HepG2 (cell line): ENCODE data around the gene SLC43A3. TPM values are rescaled to one million over a fixed set of nuclear protein-coding genes. Genes with fewer than 3 reads are reported as not detected.

Experiments
- DNMT1 ChIP-seq: sonication (generic); formaldehyde crosslinking; IDR thresholded peaks from 2 replicates; pipeline ENCODE4 v1.5.1; 2020; ENCODE audit warnings: mild to moderate bottlenecking, missing genetic modification reagents
- FOXK2 ChIP-seq: fragments of 450-650 bp; IDR thresholded peaks from 2 replicates; pipeline ENCODE4 v1.6.1; 2016
- MEF2D ChIP-seq: sonication (generic); formaldehyde crosslinking; IDR thresholded peaks from 2 replicates; pipeline ENCODE4 v1.5.1; 2020; ENCODE audit warnings: mild to moderate bottlenecking, missing genetic modification reagents
- MLXIP ChIP-seq: sonication (generic); formaldehyde crosslinking; IDR thresholded peaks from 2 replicates; pipeline ENCODE4 v1.9.0; 2021; ENCODE audit warnings: missing genetic modification reagents, borderline replicate concordance
- NFKB2 ChIP-seq: sonication (generic); formaldehyde crosslinking; IDR thresholded peaks from 2 replicates; pipeline ENCODE4 v1.4.0; 2020; ENCODE audit warnings: missing genetic modification reagents, borderline replicate concordance
- PAF1 ChIP-seq: IDR thresholded peaks from 2 replicates; pipeline ENCODE4 v1.6.1; 2016; ENCODE audit warnings: missing genetic modification reagents, missing compliant biosample characterization
- PBX2 ChIP-seq: IDR thresholded peaks from 2 replicates; pipeline ENCODE4 v1.6.1; 2016; ENCODE audit warnings: control low read depth
- ZNF205 ChIP-seq: IDR thresholded peaks from 2 replicates; pipeline ENCODE4 v1.6.1; 2018; ENCODE audit warnings: missing biosample characterization, missing genetic modification reagents
- ZNF3 ChIP-seq: IDR thresholded peaks from 2 replicates; pipeline ENCODE4 v1.7.0; 2017; ENCODE audit warnings: inconsistent platforms
- ZNF44 ChIP-seq: sonication (generic); formaldehyde crosslinking; IDR thresholded peaks from 2 replicates; pipeline ENCODE4 v1.5.1; 2020; ENCODE audit warnings: mild to moderate bottlenecking, missing genetic modification reagents
- ZNF547 ChIP-seq: sonication (generic); formaldehyde crosslinking; IDR thresholded peaks from 2 replicates; pipeline ENCODE4 v1.5.1; 2020; ENCODE audit warnings: mild to moderate bottlenecking, missing genetic modification reagents
- ZNF563 ChIP-seq: sonication (generic); formaldehyde crosslinking; IDR thresholded peaks from 2 replicates; pipeline ENCODE4 v1.8.0; 2022; ENCODE audit warnings: mild to moderate bottlenecking, moderate library complexity, missing genetic modification reagents
- ZNF614 ChIP-seq: IDR thresholded peaks from 2 replicates; pipeline ENCODE4 v1.6.1; 2018; ENCODE audit warnings: missing biosample characterization, missing genetic modification reagents, inconsistent platforms, borderline replicate concordance
- ZNF720 ChIP-seq: sonication (generic); formaldehyde crosslinking; IDR thresholded peaks from 2 replicates; pipeline ENCODE4 v1.4.0; 2020; ENCODE audit warnings: missing genetic modification reagents
- ZNF788 ChIP-seq: sonication (generic); formaldehyde crosslinking; IDR thresholded peaks from 2 replicates; pipeline ENCODE4 v1.5.0; 2020; ENCODE audit warnings: mild to moderate bottlenecking, missing genetic modification reagents, borderline replicate concordance
- polyA plus RNA-seq, 8 experiments: library from polyadenylated mRNA; depleted of rRNA in 3 of 8; stranded (reverse) in 7 of 8; unstranded in 1 of 8; fragments of >200 nt; fragmentation: Illumina TruSeq in 4 of 8; extraction: Trizol in 4 of 8; gene quantifications; 2 replicates each; pipeline versions ENCODE4 v1.2.1 to v1.2.3, GENCODE V29; 2011 to 2016; ENCODE audit warnings: low read depth in 4 of 8, missing spikeins in 1 of 8, mixed read lengths in 1 of 8; ENCODE audit not compliant: insufficient read depth in 1 of 8
- total RNA-seq, 5 experiments: library from RNA; depleted of rRNA; stranded (reverse); fragments of >200 nt; fragmentation: Illumina TruSeq; extraction: Trizol; gene quantifications; 2 replicates each; pipeline ENCODE4 v1.2.3, GENCODE V29; 2016; ENCODE audit warnings: low read depth in 1 of 5
- TF ChIP-seq, protein P1 (sequence below): sonication (generic); formaldehyde crosslinking; IDR thresholded peaks from 2 replicates; pipeline ENCODE4 v1.5.1; 2020; ENCODE audit warnings: mild to moderate bottlenecking, missing genetic modification reagents, borderline replicate concordance
- TF ChIP-seq, protein P2 (sequence below): sonication (generic); formaldehyde crosslinking; conservative IDR thresholded peaks from 2 replicates; pipeline ENCODE4 v1.8.1; 2023; ENCODE audit warnings: missing genetic modification reagents
- TF ChIP-seq, protein P3 (sequence below): sonication (generic); formaldehyde crosslinking; IDR thresholded peaks from 2 replicates; pipeline ENCODE4 v1.5.0; 2020; ENCODE audit warnings: missing genetic modification reagents
- TF ChIP-seq, protein P4 (sequence below): IDR thresholded peaks from 2 replicates; pipeline ENCODE4 v1.6.1; 2012; ENCODE audit warnings: inconsistent platforms

The SLC43A3 gene
- total and polyA plus RNA-seq, 2 of the 13 experiments (the other 11 are each of a cell fraction or from before 2014, with no cell fraction given), result 2.6 TPM; not detected in 1

DNA sequence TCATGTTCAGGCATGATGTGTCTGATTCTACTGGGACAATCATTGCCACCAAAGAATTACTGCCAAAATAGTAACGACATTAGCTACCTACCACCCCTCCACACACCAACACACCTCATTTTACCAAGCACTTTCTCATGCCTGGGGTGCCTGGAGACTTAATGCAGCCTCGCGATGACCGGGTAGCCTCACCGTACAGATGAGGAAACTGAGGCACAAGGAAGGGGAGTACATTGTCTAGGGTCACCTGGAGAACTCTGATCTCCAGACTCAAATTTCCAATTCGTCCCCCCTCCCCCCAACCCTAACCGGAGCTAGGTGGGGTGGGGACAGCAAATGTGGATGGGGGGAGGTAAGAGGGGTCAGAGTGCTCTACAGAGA is 30.7 kb upstream of the SLC43A3 start (continued):
- TF ChIP-seq, protein P1, sequence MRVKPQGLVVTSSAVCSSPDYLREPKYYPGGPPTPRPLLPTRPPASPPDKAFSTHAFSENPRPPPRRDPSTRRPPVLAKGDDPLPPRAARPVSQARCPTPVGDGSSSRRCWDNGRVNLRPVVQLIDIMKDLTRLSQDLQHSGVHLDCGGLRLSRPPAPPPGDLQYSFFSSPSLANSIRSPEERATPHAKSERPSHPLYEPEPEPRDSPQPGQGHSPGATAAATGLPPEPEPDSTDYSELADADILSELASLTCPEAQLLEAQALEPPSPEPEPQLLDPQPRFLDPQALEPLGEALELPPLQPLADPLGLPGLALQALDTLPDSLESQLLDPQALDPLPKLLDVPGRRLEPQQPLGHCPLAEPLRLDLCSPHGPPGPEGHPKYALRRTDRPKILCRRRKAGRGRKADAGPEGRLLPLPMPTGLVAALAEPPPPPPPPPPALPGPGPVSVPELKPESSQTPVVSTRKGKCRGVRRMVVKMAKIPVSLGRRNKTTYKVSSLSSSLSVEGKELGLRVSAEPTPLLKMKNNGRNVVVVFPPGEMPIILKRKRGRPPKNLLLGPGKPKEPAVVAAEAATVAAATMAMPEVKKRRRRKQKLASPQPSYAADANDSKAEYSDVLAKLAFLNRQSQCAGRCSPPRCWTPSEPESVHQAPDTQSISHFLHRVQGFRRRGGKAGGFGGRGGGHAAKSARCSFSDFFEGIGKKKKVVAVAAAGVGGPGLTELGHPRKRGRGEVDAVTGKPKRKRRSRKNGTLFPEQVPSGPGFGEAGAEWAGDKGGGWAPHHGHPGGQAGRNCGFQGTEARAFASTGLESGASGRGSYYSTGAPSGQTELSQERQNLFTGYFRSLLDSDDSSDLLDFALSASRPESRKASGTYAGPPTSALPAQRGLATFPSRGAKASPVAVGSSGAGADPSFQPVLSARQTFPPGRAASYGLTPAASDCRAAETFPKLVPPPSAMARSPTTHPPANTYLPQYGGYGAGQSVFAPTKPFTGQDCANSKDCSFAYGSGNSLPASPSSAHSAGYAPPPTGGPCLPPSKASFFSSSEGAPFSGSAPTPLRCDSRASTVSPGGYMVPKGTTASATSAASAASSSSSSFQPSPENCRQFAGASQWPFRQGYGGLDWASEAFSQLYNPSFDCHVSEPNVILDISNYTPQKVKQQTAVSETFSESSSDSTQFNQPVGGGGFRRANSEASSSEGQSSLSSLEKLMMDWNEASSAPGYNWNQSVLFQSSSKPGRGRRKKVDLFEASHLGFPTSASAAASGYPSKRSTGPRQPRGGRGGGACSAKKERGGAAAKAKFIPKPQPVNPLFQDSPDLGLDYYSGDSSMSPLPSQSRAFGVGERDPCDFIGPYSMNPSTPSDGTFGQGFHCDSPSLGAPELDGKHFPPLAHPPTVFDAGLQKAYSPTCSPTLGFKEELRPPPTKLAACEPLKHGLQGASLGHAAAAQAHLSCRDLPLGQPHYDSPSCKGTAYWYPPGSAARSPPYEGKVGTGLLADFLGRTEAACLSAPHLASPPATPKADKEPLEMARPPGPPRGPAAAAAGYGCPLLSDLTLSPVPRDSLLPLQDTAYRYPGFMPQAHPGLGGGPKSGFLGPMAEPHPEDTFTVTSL (CRISPR knock-in tag), result no peak
- TF ChIP-seq, protein P2, sequence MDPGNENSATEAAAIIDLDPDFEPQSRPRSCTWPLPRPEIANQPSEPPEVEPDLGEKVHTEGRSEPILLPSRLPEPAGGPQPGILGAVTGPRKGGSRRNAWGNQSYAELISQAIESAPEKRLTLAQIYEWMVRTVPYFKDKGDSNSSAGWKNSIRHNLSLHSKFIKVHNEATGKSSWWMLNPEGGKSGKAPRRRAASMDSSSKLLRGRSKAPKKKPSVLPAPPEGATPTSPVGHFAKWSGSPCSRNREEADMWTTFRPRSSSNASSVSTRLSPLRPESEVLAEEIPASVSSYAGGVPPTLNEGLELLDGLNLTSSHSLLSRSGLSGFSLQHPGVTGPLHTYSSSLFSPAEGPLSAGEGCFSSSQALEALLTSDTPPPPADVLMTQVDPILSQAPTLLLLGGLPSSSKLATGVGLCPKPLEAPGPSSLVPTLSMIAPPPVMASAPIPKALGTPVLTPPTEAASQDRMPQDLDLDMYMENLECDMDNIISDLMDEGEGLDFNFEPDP (CRISPR knock-in tag), result no peak
- TF ChIP-seq MEF2D (CRISPR knock-in tag) (no peak), ZNF3 (no peak), ZNF563 (no peak), PBX2 (CRISPR knock-in tag) (no peak), ZNF547 (CRISPR knock-in tag) (peak; percentile 79; the same call in 1 of the 2 replicates), DNMT1 (CRISPR knock-in tag) (no peak), ZNF788 (CRISPR knock-in tag) (peak; percentile 40; the same call in 1 of the 2 replicates), ZNF720 (CRISPR knock-in tag) (no peak), FOXK2 (no peak), PAF1 (no peak), ZNF44 (CRISPR knock-in tag) (0 out of 2 replicates have a peak, but pooled peaks have one; percentile 27), ZNF205 (peak; percentile 6; the same call in 1 of the 2 replicates), NFKB2 (no peak), MLXIP (CRISPR knock-in tag) (no peak), ZNF614 (CRISPR knock-in tag) (0 out of 2 replicates have a peak, but pooled peaks have one; percentile 11)
- TF ChIP-seq, protein P3, sequence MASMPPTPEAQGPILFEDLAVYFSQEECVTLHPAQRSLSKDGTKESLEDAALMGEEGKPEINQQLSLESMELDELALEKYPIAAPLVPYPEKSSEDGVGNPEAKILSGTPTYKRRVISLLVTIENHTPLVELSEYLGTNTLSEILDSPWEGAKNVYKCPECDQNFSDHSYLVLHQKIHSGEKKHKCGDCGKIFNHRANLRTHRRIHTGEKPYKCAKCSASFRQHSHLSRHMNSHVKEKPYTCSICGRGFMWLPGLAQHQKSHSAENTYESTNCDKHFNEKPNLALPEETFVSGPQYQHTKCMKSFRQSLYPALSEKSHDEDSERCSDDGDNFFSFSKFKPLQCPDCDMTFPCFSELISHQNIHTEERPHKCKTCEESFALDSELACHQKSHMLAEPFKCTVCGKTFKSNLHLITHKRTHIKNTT (CRISPR knock-in tag), result no peak
- TF ChIP-seq, protein P4, sequence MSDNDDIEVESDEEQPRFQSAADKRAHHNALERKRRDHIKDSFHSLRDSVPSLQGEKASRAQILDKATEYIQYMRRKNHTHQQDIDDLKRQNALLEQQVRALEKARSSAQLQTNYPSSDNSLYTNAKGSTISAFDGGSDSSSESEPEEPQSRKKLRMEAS, result peak; percentile 31; the same call in 1 of the 2 replicates
